Bronchus fibroblast of lung (primary cell): ENCODE data around the gene IL10RB. TPM values are rescaled to one million over a fixed set of nuclear protein-coding genes. Genes with fewer than 3 reads are reported as not detected.

Experiments
- total RNA-seq: library from RNA; depleted of rRNA; stranded (reverse); fragments of >200 nt; gene quantifications from 2 replicates; pipeline ENCODE4 v1.2.3, GENCODE V29; 2015

Gene IL10RB
- total RNA-seq, result 32.7 and 33.3 TPM in 2 replicates

GRCh38 chr21:33266050-33266788 lies at the start of gene IL10RB:
TSS of gene IL10RB (plus strand) at chr21:33266367. CDS start at chr21:33266466, 99 bp downstream.

GRCh38 chr21:33229784-33230544 lies 36.2 kb upstream of the IL10RB start, which contains the start of gene IFNAR2:
TSS of gene IFNAR2 (plus strand) at chr21:33229938. CDS start at chr21:33241923, 11,985 bp downstream.

GRCh38 chr21:33324291-33325221 lies 58.4 kb downstream of the IL10RB start, which contains the start of gene IFNAR1:
TSS of gene IFNAR1 (plus strand) at chr21:33324970. CDS start at chr21:33325056, 86 bp downstream.

Other genes starting within 250 kb of the IL10RB start
- gene OLIG2, start 240.4 kb upstream of the IL10RB start, total RNA-seq, result not detected in 2 replicates
- not detected in 2 replicates for gene OLIG1, start 196.2 kb upstream of the IL10RB start, total RNA-seq
- 1.7 and 1.9 TPM in 2 replicates for gene IFNAR2, start 36.4 kb upstream of the IL10RB start, total RNA-seq
- gene IFNAR1, start 58.6 kb downstream of the IL10RB start, total RNA-seq, result 5.8 and 6.4 TPM in 2 replicates
- gene IFNGR2, start 137.0 kb downstream of the IL10RB start, total RNA-seq, result 46.4 and 50.7 TPM in 2 replicates
- 12.9 and 20.5 TPM in 2 replicates for gene TMEM50B, start 213.6 kb downstream of the IL10RB start, total RNA-seq
- 0.59 and 1.5 TPM in 2 replicates for gene DNAJC28, start 225.3 kb downstream of the IL10RB start, total RNA-seq